DOHH2 (cell line): ENCODE results near the gene ZYX.

Source experiments
- H3F3A ChIP-seq: fragments of 200-600 bp; sonication (generic), shearing (Covaris generic); 2 replicates; pipeline ENCODE4 v1.6.0; 2016; ENCODE audit warnings: antibody characterized with exemption, mild to moderate bottlenecking; ENCODE audit not compliant: control insufficient read depth, insufficient read depth
- H3K27ac ChIP-seq: fragments of 200-600 bp; sonication (generic); 2 replicates; pipeline ENCODE4 v1.5.1; 2014; ENCODE audit warnings: low read depth, mild to moderate bottlenecking, low read length, moderate library complexity
- H3K27me3 ChIP-seq: fragments of 200-600 bp; sonication (generic); 2 replicates; pipeline ENCODE4 v1.6.1; 2014; ENCODE audit warnings: mild to moderate bottlenecking, low read length, mixed read lengths; ENCODE audit not compliant: control insufficient read depth
- H3K36me3 ChIP-seq: fragments of 200-600 bp; sonication (generic); 2 replicates; pipeline ENCODE4 v1.6.1; 2014; ENCODE audit warnings: mild to moderate bottlenecking, low read length, moderate library complexity, mixed read lengths; ENCODE audit not compliant: control insufficient read depth
- H3K4me1 ChIP-seq: fragments of 200-600 bp; sonication (generic); 2 replicates; pipeline ENCODE4 v1.6.1; 2014; ENCODE audit warnings: mild to moderate bottlenecking, low read length, mixed read lengths; ENCODE audit not compliant: control insufficient read depth
- H3K4me2 ChIP-seq: fragments of 200-600 bp; sonication (generic); 2 replicates; pipeline ENCODE4 v1.6.0; 2014; ENCODE audit warnings: mild to moderate bottlenecking, low read length, moderate library complexity
- H3K4me3 ChIP-seq: fragments of 200-600 bp; sonication (generic); 2 replicates; pipeline ENCODE4 v1.5.1; 2014; ENCODE audit warnings: mild to moderate bottlenecking, low read length, mixed read lengths
- H3K79me2 ChIP-seq: fragments of 200-600 bp; sonication (generic); 2 replicates; pipeline ENCODE4 v1.6.1; 2014; ENCODE audit warnings: mild to moderate bottlenecking, low read length, mixed read lengths; ENCODE audit not compliant: control insufficient read depth
- H3K9me2 ChIP-seq: fragments of 200-600 bp; sonication (generic); replicated peaks from 2 replicates; pipeline ENCODE4 v1.6.1; 2014; ENCODE audit warnings: mild to moderate bottlenecking, low read length, mixed read lengths; ENCODE audit not compliant: control insufficient read depth
- H3K9me3 ChIP-seq: fragments of 200-600 bp; sonication (generic); 2 replicates; pipeline ENCODE4 v1.6.1; 2014; ENCODE audit warnings: antibody characterized with exemption, low read length, mixed read lengths; ENCODE audit not compliant: control insufficient read depth, insufficient read depth
- H4K20me1 ChIP-seq: fragments of 200-600 bp; sonication (generic); 2 replicates; pipeline ENCODE4 v1.6.0; 2014; ENCODE audit warnings: low read depth, mild to moderate bottlenecking, antibody characterized with exemption, low read length, moderate library complexity; ENCODE audit not compliant: control insufficient read depth, insufficient read depth
- CTCF ChIP-seq: fragments of 200-600 bp; sonication (generic); IDR thresholded peaks from one replicate; pipeline ENCODE4 v1.5.1; 2014; ENCODE audit warnings: antibody characterized with exemption, mild to moderate bottlenecking, low read depth, low read length; ENCODE audit not compliant: poor library complexity, severe bottlenecking
- EZH2phosphoT487 ChIP-seq: fragments of 200-600 bp; sonication (generic); IDR thresholded peaks from 2 replicates; pipeline ENCODE4 v1.6.1; 2017; ENCODE audit warnings: borderline replicate concordance, mild to moderate bottlenecking, antibody characterized with exemption, low read length, moderate library complexity, mixed read lengths

Gene ZYX

GRCh38 chr7:143346018-143346417 is 35.1 kb upstream of the ZYX start:
- TF ChIP-seq EZH2phosphoT487 (no peak), CTCF (no peak)
- Histone ChIP-seq H3K27ac (no peak overlapping the region), H3K9me2 (no peaks in the 10 kb centered on the region), H3K4me1 (no peaks in the 10 kb centered on the region), H3F3A (no peaks in the 10 kb centered on the region), H3K27me3 (peaks cover 26% of the 10 kb centered on the region), H3K4me2 (no peak overlapping the region), H3K79me2 (no peaks in the 10 kb centered on the region), H3K36me3 (no peaks in the 10 kb centered on the region), H3K4me3 (no peak overlapping the region), H3K9me3 (no peaks in the 10 kb centered on the region), H4K20me1 (no peaks in the 10 kb centered on the region)

- Histone ChIP-seq H3F3A (no peaks in the 10 kb centered on the region), H3K4me2 (no peak overlapping the region), H4K20me1 (no peaks in the 10 kb centered on the region), H3K4me1 (no peaks in the 10 kb centered on the region), H3K9me3 (no peaks in the 10 kb centered on the region), H3K27ac (no peak overlapping the region), H3K79me2 (no peaks in the 10 kb centered on the region), H3K27me3 (peaks cover 33% of the 10 kb centered on the region), H3K9me2 (no peaks in the 10 kb centered on the region), H3K36me3 (no peaks in the 10 kb centered on the region), H3K4me3 (no peak overlapping the region)
- no peak for TF ChIP-seq CTCF
- TF ChIP-seq EZH2phosphoT487, result no peak
These were observed 33.2 kb upstream of the ZYX start for GRCh38 chr7:143347950-143348349.

GRCh38 chr7:143351060-143351459 is 30.1 kb upstream of the ZYX start:
- no peaks in the 10 kb centered on the region for H3K36me3 ChIP-seq
- H3K27me3 ChIP-seq, result peaks cover 45% of the 10 kb centered on the region
- no peaks in the 10 kb centered on the region for H3K79me2 ChIP-seq
- no peak overlapping the region for H3K4me2 ChIP-seq
- no peaks in the 10 kb centered on the region for H3K9me2 ChIP-seq
- H3K4me1 ChIP-seq, result no peaks in the 10 kb centered on the region
- no peak for TF ChIP-seq EZH2phosphoT487
- H3F3A ChIP-seq, result no peaks in the 10 kb centered on the region
- H4K20me1 ChIP-seq, result no peaks in the 10 kb centered on the region
- H3K4me3 ChIP-seq, result no peak overlapping the region
- no peak overlapping the region for H3K27ac ChIP-seq
- no peaks in the 10 kb centered on the region for H3K9me3 ChIP-seq

- TF ChIP-seq EZH2phosphoT487 (no peak), CTCF (no peak)
- no peaks in the 10 kb centered on the region for H3K79me2 ChIP-seq
- no peak overlapping the region for H3K27ac ChIP-seq
- H3K4me1 ChIP-seq, result no peaks in the 10 kb centered on the region
- H3K9me3 ChIP-seq, result no peaks in the 10 kb centered on the region
- no peaks in the 10 kb centered on the region for H4K20me1 ChIP-seq
- no peak overlapping the region for H3K4me2 ChIP-seq
- H3K9me2 ChIP-seq, result no peaks in the 10 kb centered on the region
- H3K27me3 ChIP-seq, result peaks cover 40% of the 10 kb centered on the region
- no peak overlapping the region for H3K4me3 ChIP-seq
- no peaks in the 10 kb centered on the region for H3K36me3 ChIP-seq
- no peaks in the 10 kb centered on the region for H3F3A ChIP-seq
These were observed 29.6 kb upstream of the ZYX start for GRCh38 chr7:143351574-143351973.
